SK-N-SH (cell line): ENCODE measurements around the gene HSPB3. TPM values are rescaled to one million over a fixed set of nuclear protein-coding genes. Genes with fewer than 3 reads are reported as not detected.
"Not testable (repeated sequence)": the region's sequence is repeated elsewhere in the genome, so short reads cannot be mapped to it uniquely, and the experiment has no call there.

Experiments used
- CTCF ChIA-PET: fragments of 300-600, 350-600 bp; formaldehyde crosslinking; extraction: SDS; loops from one replicate; lab custom pipeline; 2021; lab: Yijun Ruan, JAX
- POLR2A ChIA-PET: fragments of 350-600 bp; sonication (Branson Sonifier 250); formaldehyde crosslinking; extraction: SDS; loops from one replicate; lab custom pipeline; 2020; ENCODE audit warnings: antibody characterized with exemption, inconsistent platforms; lab: Yijun Ruan, JAX
- DNase-seq: peaks from one replicate; pipeline ENCODE4 v3.0.0; 2012
- H2AFZ ChIP-seq: fragments of 200-600 bp; sonication (generic); 2 replicates; pipeline ENCODE4 v1.8.1; 2016; ENCODE audit warnings: antibody characterized with exemption, mild to moderate bottlenecking, low read depth
- H3F3A ChIP-seq: fragments of 200-600 bp; sonication (generic); replicated peaks from 2 replicates; pipeline ENCODE3; 2016; ENCODE audit warnings: antibody characterized with exemption, mild to moderate bottlenecking; ENCODE audit not compliant: insufficient read depth
- H3K27ac ChIP-seq, 2 experiments: fragments of 200-500 bp in 1 of 2; fragments of 200-600 bp in 1 of 2; sonication (Bioruptor generic) in 1 of 2; sonication (generic), shearing (Covaris generic) in 1 of 2; 2 replicates each; pipeline versions ENCODE4 v1.5.1 to v1.6.1; 2014 to 2016; ENCODE audit warnings: low read depth in 2 of 2, inconsistent platforms in 1 of 2, low read length in 1 of 2, mild to moderate bottlenecking in 1 of 2, mixed read lengths in 1 of 2
- H3K27me3 ChIP-seq: fragments of 200-600 bp; sonication (generic), shearing (Covaris generic); 2 replicates; pipeline ENCODE4 v1.6.1; 2016; ENCODE audit warnings: mixed run types; ENCODE audit not compliant: insufficient read depth
- H3K36me3 ChIP-seq, 2 experiments: fragments of 200-500 bp in 1 of 2; fragments of 200-600 bp in 1 of 2; sonication (Bioruptor generic) in 1 of 2; sonication (generic) in 1 of 2; replicated peaks in 1 of 2; 2 replicates each; pipeline versions ENCODE3 to v1.5.1; 2014 to 2016; ENCODE audit warnings: low read length in 1 of 2, mild to moderate bottlenecking in 1 of 2; ENCODE audit not compliant: insufficient read depth in 2 of 2, control insufficient read depth in 1 of 2
- H3K4me1 ChIP-seq, 2 experiments: fragments of 200-500 bp in 1 of 2; fragments of 200-600 bp in 1 of 2; sonication (Bioruptor generic) in 1 of 2; sonication (generic), shearing (Covaris generic) in 1 of 2; 2 replicates each; pipeline versions ENCODE4 v1.5.1 to v1.6.1; 2014 to 2016; ENCODE audit warnings: low read depth in 1 of 2, low read length in 1 of 2, mixed run types in 1 of 2; ENCODE audit not compliant: insufficient read depth in 2 of 2, control insufficient read depth in 1 of 2
- H3K4me2 ChIP-seq: fragments of 200-600 bp; sonication (generic), shearing (Covaris generic); 2 replicates; pipeline ENCODE4 v1.6.1; 2017; ENCODE audit warnings: mixed run types
- H3K4me3 ChIP-seq, 2 experiments: fragments of 200-500 bp in 1 of 2; fragments of 200-600 bp in 1 of 2; sonication (Bioruptor generic) in 1 of 2; sonication (generic), shearing (Covaris generic) in 1 of 2; 2 replicates each; pipeline versions ENCODE4 v1.5.1 to v1.8.1; 2014 to 2016; ENCODE audit warnings: low read depth in 2 of 2, inconsistent platforms in 1 of 2, low read length in 1 of 2, mild to moderate bottlenecking in 1 of 2, mixed read lengths in 1 of 2, moderate library complexity in 1 of 2
- H3K79me2 ChIP-seq: fragments of 200-600 bp; sonication (generic); 2 replicates; pipeline ENCODE4 v1.8.1; 2017; ENCODE audit warnings: mild to moderate bottlenecking; ENCODE audit not compliant: insufficient read depth
- H3K9ac ChIP-seq: fragments of 200-600 bp; sonication (generic); 2 replicates; pipeline ENCODE4 v1.6.1; 2017; ENCODE audit warnings: mixed run types
- H3K9me2 ChIP-seq: fragments of 200-600 bp; sonication (generic); 2 replicates; pipeline ENCODE4 v1.6.1; 2017; ENCODE audit warnings: mixed run types
- H3K9me3 ChIP-seq: fragments of 200-600 bp; sonication (generic); 2 replicates; pipeline ENCODE4 v1.6.1; 2017; ENCODE audit warnings: mixed run types, mild to moderate bottlenecking, moderate library complexity
- H4K20me1 ChIP-seq: fragments of 200-600 bp; sonication (generic); 2 replicates; pipeline ENCODE4 v1.6.1; 2017; ENCODE audit warnings: mild to moderate bottlenecking, mixed run types; ENCODE audit not compliant: insufficient read depth
- FOXJ3 ChIP-seq: sonication (generic); formaldehyde crosslinking; IDR thresholded peaks from 2 replicates; pipeline ENCODE4 v1.5.1; 2020; ENCODE audit warnings: mild to moderate bottlenecking, missing genetic modification reagents
- FOXM1 ChIP-seq: IDR thresholded peaks from 2 replicates; pipeline ENCODE4 v1.4.0; 2012; ENCODE audit warnings: low read depth, mild to moderate bottlenecking
- MXI1 ChIP-seq: IDR thresholded peaks from 2 replicates; pipeline ENCODE4 v1.6.1; 2012; ENCODE audit warnings: mild to moderate bottlenecking, low read depth, low read length, improper control_type of control experiment
- RAD21 ChIP-seq: IDR thresholded peaks from 2 replicates; pipeline ENCODE4 v1.6.1; 2012; ENCODE audit warnings: mild to moderate bottlenecking, low read length
- RXRA ChIP-seq: IDR thresholded peaks from 2 replicates; pipeline ENCODE4 v1.4.0; 2012; ENCODE audit warnings: low read depth, mild to moderate bottlenecking, borderline replicate concordance
- TCF12 ChIP-seq: IDR thresholded peaks from 2 replicates; pipeline ENCODE4 v1.4.0; 2012
- TEAD4 ChIP-seq: IDR thresholded peaks from 2 replicates; pipeline ENCODE4 v1.4.0; 2012; ENCODE audit warnings: mild to moderate bottlenecking, borderline replicate concordance; ENCODE audit not compliant: insufficient read depth
- WGBS: methylation state at CpG from one replicate; pipeline ENCODE4 v1.1.6; 2017; ENCODE audit warnings: low lambda C conversion rate; 5-methylcytosine and 5-hydroxymethylcytosine counted together
- polyA plus RNA-seq, 3 experiments: library from polyadenylated mRNA; depleted of rRNA; stranded (reverse); fragments of >200 nt; gene quantifications; 2 replicates each; pipeline ENCODE4 v1.2.3, GENCODE V29; 2012
- TF ChIP-seq, protein P1 (sequence below): IDR thresholded peaks from 2 replicates; pipeline ENCODE4 v1.4.0; 2012; ENCODE audit warnings: low read depth
- TF ChIP-seq, protein P2 (sequence below): IDR thresholded peaks from 2 replicates; pipeline ENCODE4 v1.4.0; 2012; ENCODE audit warnings: low read depth, borderline replicate concordance

HSPB3 gene
- polyA plus RNA-seq, 1 of the 3 experiments (the other 2 are of a cell fraction) = 3.3 TPM

DNA sequence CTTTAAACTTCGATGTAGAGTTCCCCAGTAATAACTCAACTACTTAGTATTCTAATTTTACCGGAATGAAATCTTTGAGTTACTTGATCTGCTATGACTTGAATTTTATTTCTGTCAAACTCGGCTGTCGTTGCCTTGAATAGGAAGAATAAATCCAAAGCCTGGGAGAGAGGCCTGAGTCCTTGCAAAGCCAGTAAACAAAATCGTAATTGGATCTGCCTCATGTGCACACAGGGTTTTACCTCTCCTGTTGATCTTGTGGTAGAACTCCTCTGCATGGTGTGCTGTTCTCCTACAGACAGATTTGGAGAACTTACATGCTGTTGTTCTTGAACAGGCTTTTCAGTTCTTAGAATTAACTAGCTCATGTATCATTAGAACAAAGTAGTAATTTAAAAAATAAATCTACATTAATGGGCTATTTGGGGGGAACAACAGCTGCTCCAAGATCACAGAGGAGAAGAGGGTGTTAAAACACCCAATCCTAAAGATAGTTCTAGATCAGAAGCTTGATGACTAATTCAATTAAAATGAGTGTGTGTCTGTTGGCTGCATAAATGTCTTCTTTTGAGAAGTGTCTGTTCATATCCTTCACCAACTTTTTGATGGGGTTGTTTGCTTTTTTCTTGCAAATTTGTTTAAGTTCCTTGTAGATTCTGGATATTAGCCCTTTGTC is 28.9 kb downstream of the HSPB3 start:
- TF ChIP-seq, protein P1, sequence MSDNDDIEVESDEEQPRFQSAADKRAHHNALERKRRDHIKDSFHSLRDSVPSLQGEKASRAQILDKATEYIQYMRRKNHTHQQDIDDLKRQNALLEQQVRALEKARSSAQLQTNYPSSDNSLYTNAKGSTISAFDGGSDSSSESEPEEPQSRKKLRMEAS = no peak
- TF ChIP-seq FOXJ3 = no peak
- TF ChIP-seq MXI1 = no peak
- no peak for TF ChIP-seq TCF12
- TF ChIP-seq, protein P2, sequence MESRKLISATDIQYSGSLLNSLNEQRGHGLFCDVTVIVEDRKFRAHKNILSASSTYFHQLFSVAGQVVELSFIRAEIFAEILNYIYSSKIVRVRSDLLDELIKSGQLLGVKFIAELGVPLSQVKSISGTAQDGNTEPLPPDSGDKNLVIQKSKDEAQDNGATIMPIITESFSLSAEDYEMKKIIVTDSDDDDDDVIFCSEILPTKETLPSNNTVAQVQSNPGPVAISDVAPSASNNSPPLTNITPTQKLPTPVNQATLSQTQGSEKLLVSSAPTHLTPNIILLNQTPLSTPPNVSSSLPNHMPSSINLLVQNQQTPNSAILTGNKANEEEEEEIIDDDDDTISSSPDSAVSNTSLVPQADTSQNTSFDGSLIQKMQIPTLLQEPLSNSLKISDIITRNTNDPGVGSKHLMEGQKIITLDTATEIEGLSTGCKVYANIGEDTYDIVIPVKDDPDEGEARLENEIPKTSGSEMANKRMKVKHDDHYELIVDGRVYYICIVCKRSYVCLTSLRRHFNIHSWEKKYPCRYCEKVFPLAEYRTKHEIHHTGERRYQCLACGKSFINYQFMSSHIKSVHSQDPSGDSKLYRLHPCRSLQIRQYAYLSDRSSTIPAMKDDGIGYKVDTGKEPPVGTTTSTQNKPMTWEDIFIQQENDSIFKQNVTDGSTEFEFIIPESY = no peak
- TF ChIP-seq FOXM1 = no peak
- no peak for TF ChIP-seq RAD21
- TF ChIP-seq RXRA = no peak
- no peak for TF ChIP-seq TEAD4
- no peak for DNase-seq
- CTCF ChIA-PET = interaction anchor here (2.5 kb wide), 1 partner anchor 241 kb away, joined by 9 read pairs; no protein-coding TSS in a partner anchor

DNA sequence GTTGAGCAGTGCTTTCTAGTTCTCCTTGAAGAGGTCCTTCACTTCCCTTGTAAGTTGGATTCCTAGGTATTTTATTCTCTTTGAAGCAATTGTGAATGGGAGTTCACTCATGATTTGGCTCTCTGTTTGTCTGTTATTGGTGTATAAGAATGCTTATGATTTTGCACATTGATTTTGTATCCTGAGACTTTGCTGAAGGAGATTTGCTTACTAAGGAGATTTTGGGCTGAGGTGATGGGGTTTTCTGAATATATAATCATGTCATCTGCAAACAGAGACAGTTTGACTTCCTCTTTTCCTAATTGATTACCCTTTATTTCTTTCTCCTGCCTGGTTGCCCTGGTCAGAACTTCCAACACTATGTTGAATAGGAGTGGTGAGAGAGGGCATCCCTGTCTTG is 30.2 kb downstream of the HSPB3 start:
- H2AFZ ChIP-seq, H3K9me3 ChIP-seq, H3F3A ChIP-seq, H3K9ac ChIP-seq, H3K27me3 ChIP-seq, H3K4me2 ChIP-seq, POLR2A ChIA-PET, H4K20me1 ChIP-seq, H3K4me1 ChIP-seq, H3K27ac ChIP-seq, DNase-seq, CTCF ChIA-PET, H3K36me3 ChIP-seq, H3K4me3 ChIP-seq, H3K79me2 ChIP-seq, H3K9me2 ChIP-seq: not testable (repeated sequence)

More for the DNA sequence above, 28.9 kb downstream of the HSPB3 start:
- H3K9me3 ChIP-seq = no peaks in the 10 kb centered on the region
- no peak overlapping the region for H3K27ac ChIP-seq
- H3K27me3 ChIP-seq = no peaks in the 10 kb centered on the region
- no peaks in the 10 kb centered on the region for H3F3A ChIP-seq
- H3K4me1 ChIP-seq = no peaks in the 10 kb centered on the region
- H3K79me2 ChIP-seq = no peaks in the 10 kb centered on the region
- H3K4me3 ChIP-seq = no peak overlapping the region
- WGBS = 39% methylated on average over 5 of the region's 5 CpGs
- H4K20me1 ChIP-seq = no peaks in the 10 kb centered on the region
- H3K4me2 ChIP-seq = no peak overlapping the region
- no peak overlapping the region for H3K9ac ChIP-seq
- H3K9me2 ChIP-seq = no peaks in the 10 kb centered on the region
- peak overlapping the region; percentile 33; the same call in 1 of the 2 replicates for H2AFZ ChIP-seq
- no peaks in the 10 kb centered on the region for H3K36me3 ChIP-seq
- POLR2A ChIA-PET = no interaction called here

DNA sequence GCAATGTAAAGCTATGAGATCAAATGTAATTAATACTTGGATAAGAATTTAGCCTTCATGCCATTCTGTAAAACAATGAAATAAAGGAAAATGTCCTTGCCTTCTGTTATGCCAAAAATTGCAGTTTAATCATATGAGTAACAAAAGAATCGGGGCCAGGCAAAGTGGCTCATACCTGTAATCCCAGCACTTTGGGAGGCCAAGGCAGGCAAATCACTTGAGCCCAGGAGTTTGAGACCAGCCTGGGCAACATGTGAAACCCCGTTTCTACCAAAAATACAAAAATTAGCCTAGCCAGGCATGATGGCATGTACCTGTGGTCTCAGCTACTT is 34.1 kb downstream of the HSPB3 start:
- DNase-seq, H3K9me2 ChIP-seq, H3K79me2 ChIP-seq, H3F3A ChIP-seq, H3K4me2 ChIP-seq, POLR2A ChIA-PET, H2AFZ ChIP-seq, H3K27me3 ChIP-seq, H3K4me1 ChIP-seq, H3K36me3 ChIP-seq, H3K4me3 ChIP-seq, H3K9ac ChIP-seq, H3K9me3 ChIP-seq, H4K20me1 ChIP-seq, H3K27ac ChIP-seq: not testable (repeated sequence)
- WGBS = 50% methylated on average over 2 of the region's 2 CpGs
- CTCF ChIA-PET = interaction anchor here (0.6 to 4.3 kb wide), 50 partner anchors 8 to 670 kb away, joined by 3 to 28 read pairs (median 4); partner anchors contain the start of genes GPX8 and SNX18
